Left ventricle myocardium inferior (tissue), 1 donor: ENCODE results near the gene DHDH. TPM values are rescaled to one million over a fixed set of nuclear protein-coding genes. Genes with fewer than 3 reads are reported as not detected.

ENCODE experiments used
- DNase-seq: peaks from one replicate; pipeline ENCODE4 v3.0.0-alpha.2; 2020
- H3K27ac ChIP-seq: fragments of 200-600 bp; replicated peaks from 2 replicates; pipeline ENCODE4 v1.8.0; 2021
- H3K27me3 ChIP-seq: fragments of 200-600 bp; 2 replicates; pipeline ENCODE4 v1.8.0; 2021; ENCODE audit warnings: low read depth
- H3K36me3 ChIP-seq: fragments of 200-600 bp; 2 replicates; pipeline ENCODE4 v1.8.0; 2021
- H3K4me1 ChIP-seq: fragments of 200-600 bp; 2 replicates; pipeline ENCODE4 v1.8.0; 2021
- H3K4me3 ChIP-seq: fragments of 200-600 bp; 2 replicates; pipeline ENCODE4 v1.8.0; 2021; ENCODE audit warnings: mild to moderate bottlenecking, moderate library complexity
- H3K9me3 ChIP-seq: fragments of 200-600 bp; replicated peaks from 2 replicates; pipeline ENCODE4 v1.8.0; 2021
- CTCF ChIP-seq: fragments of 200-600 bp; IDR thresholded peaks from 2 replicates; pipeline ENCODE4 v1.8.0; 2021; ENCODE audit warnings: antibody characterized with exemption, mild to moderate bottlenecking, borderline replicate concordance
- intact Hi-C: fragments of 100-400 bp; cut with micrococcal nuclease; formaldehyde crosslinking; loops from one replicate; pipeline ENCODE4 v1.11.0; 2022
- total RNA-seq: library from RNA; stranded (reverse); fragmentation: NEBNext Ultra II Directional; extraction: Animal tissue kit (Norgen Biotek cat#: 25700); gene quantifications from one replicate; pipeline ENCODE4 v1.2.1, GENCODE V29; 2021
- donor health status: DM: no; HTN: yes; CAD: no; lungs with severe emphysema.

DHDH gene
- total RNA-seq, 1 donor from 2014 or later = not detected

GRCh38 chr19:48950159-48950558 is 16.7 kb downstream of the DHDH start:
- Histone ChIP-seq H3K4me1 (peaks cover 11% of the 10 kb centered on the region), H3K27ac (no peak overlapping the region), H3K9me3 (no peaks in the 10 kb centered on the region), H3K4me3 (no peak overlapping the region), H3K36me3 (no peaks in the 10 kb centered on the region), H3K27me3 (no peaks in the 10 kb centered on the region)
- intact Hi-C loops = loop anchor here (10.0 kb wide), 1 partner anchor 45 kb away; the partner anchor contains the start of gene NUCB1
- no peak for TF ChIP-seq CTCF
- no peak for DNase-seq

- H3K4me1 ChIP-seq = peaks cover 19% of the 10 kb centered on the region
- no peak overlapping the region for H3K27ac ChIP-seq
- no peak for DNase-seq
- H3K9me3 ChIP-seq = no peaks in the 10 kb centered on the region
- no peak for TF ChIP-seq CTCF
- H3K36me3 ChIP-seq = no peaks in the 10 kb centered on the region
- no peaks in the 10 kb centered on the region for H3K27me3 ChIP-seq
- no peak overlapping the region for H3K4me3 ChIP-seq
- intact Hi-C loops = loop anchor here (10.0 kb wide), 1 partner anchor 46 kb away; the partner anchor contains the start of gene NUCB1
These were observed 17.5 kb downstream of the DHDH start for GRCh38 chr19:48950830-48951519.

- no peaks in the 10 kb centered on the region for H3K9me3 ChIP-seq
- no peak for DNase-seq
- H3K4me3 ChIP-seq = no peak overlapping the region
- intact Hi-C loops = loop anchor here (10.0 kb wide), 1 partner anchor 48 kb away; the partner anchor contains the start of gene NUCB1
- H3K27ac ChIP-seq = no peak overlapping the region
- H3K36me3 ChIP-seq = peaks cover 3% of the 10 kb centered on the region
- no peaks in the 10 kb centered on the region for H3K27me3 ChIP-seq
- peaks cover 24% of the 10 kb centered on the region for H3K4me1 ChIP-seq
- no peak for TF ChIP-seq CTCF
These were observed 19.6 kb downstream of the DHDH start for GRCh38 chr19:48953141-48953540.

DNA sequence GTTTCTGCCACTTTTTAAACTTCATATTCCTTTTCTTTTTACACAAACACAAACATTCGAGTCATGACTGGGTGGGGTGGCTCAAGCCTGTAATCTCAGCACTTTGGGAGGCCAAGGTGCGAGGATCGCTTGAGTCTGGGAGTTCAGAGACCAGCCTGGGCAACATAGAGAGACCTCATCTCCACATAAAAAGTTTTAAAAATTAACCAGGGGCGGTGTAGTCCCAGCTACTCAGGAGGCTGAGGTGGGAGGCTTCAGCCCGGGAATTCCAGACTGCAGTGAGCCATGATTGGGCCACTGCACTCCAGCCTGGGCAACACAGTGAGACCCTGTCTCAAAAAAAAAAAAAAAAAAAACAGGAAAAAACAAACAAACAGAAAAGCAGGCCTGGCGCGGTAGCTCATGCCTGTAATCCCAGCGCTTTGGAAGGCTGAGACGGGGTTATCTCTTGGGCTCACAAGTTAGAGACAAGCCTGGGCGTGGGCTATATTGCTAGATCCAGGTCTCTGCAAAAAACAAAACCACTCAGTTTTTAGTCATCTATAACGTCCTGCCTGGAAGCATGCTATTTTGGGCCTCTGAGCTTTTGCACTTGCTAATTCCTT is 20.6 kb downstream of the DHDH start:
- no peak for TF ChIP-seq CTCF
- intact Hi-C loops = loop anchor here (10.0 kb wide), 1 partner anchor 49 kb away; the partner anchor contains the start of gene NUCB1

GRCh38 chr19:48954595-48955307 is 21.3 kb downstream of the DHDH start, which contains the start of gene BAX:
Gene BAX (plus strand): TSS chr19:48954875. CDS start chr19:48954929, 54 bp downstream.
- no peak for TF ChIP-seq CTCF
- Histone ChIP-seq H3K27ac (peak within 1 kb of the TSS; percentile 92), H3K36me3 (peaks cover 3% of the 10 kb centered on the region), H3K9me3 (no peaks in the 10 kb centered on the region), H3K27me3 (no peaks in the 10 kb centered on the region), H3K4me3 (peak within 1 kb of the TSS; percentile 98), H3K4me1 (peaks cover 24% of the 10 kb centered on the region)
- peak; percentile 97 for DNase-seq
- intact Hi-C loops = loop anchor here (10.0 kb wide), 1 partner anchor 50 kb away; the partner anchor contains the start of gene NUCB1

More for the DNA sequence above, 20.6 kb downstream of the DHDH start:
- Histone ChIP-seq H3K4me1 (peaks cover 24% of the 10 kb centered on the region), H3K9me3 (no peaks in the 10 kb centered on the region), H3K4me3 (peak overlapping the region; percentile 98), H3K36me3 (peaks cover 3% of the 10 kb centered on the region), H3K27me3 (no peaks in the 10 kb centered on the region), H3K27ac (peak overlapping the region; percentile 92)
- no peak for DNase-seq
